LHCN-M2 (cell line): ENCODE results near the gene TVP23A. TPM values are rescaled to one million over a fixed set of nuclear protein-coding genes. Genes with fewer than 3 reads are reported as not detected.

Source experiments
- DNase-seq: peaks from one replicate; pipeline ENCODE4 v3.0.0-alpha.2; 2012; ENCODE audit warnings: low read depth
- polyA plus RNA-seq: library from polyadenylated mRNA; unstranded; fragments of >200 nt; gene quantifications from one replicate; pipeline ENCODE4 v1.2.1, GENCODE V29; 2012; ENCODE audit warnings: missing spikeins
- total RNA-seq: library from RNA; depleted of rRNA; stranded (reverse); fragments of >200 nt; gene quantifications from 2 replicates; pipeline ENCODE4 v1.2.3, GENCODE V29; 2014; rRNA removed

Gene TVP23A
- not detected in 2 replicates for total RNA-seq
- polyA plus RNA-seq: 0.17 TPM

- no peak for DNase-seq
Observed at GRCh38 chr16:10817963-10818941, at the start of gene TVP23A. TVP23A (minus strand) TSS chr16:10818794; CDS start chr16:10818493, 301 bp downstream.

GRCh38 chr16:10868104-10868595, 49.6 kb upstream of the TVP23A start:
- DNase-seq: no peak

- DNase-seq: no peak
Observed at GRCh38 chr16:10867199-10867598, 48.6 kb upstream of the TVP23A start.

GRCh38 chr16:10865991-10866966, 47.7 kb upstream of the TVP23A start:
- no peak for DNase-seq

GRCh38 chr16:10862438-10862837, 43.8 kb upstream of the TVP23A start:
- peak; percentile 94 for DNase-seq

GRCh38 chr16:10859658-10860057, 41.1 kb upstream of the TVP23A start:
- DNase-seq: no peak

GRCh38 chr16:10859020-10859419, 40.4 kb upstream of the TVP23A start:
- DNase-seq: no peak

- no peak for DNase-seq
Observed at GRCh38 chr16:10858203-10858602, 39.6 kb upstream of the TVP23A start.

- DNase-seq: no peak
Observed at GRCh38 chr16:10856042-10856441, 37.4 kb upstream of the TVP23A start.

GRCh38 chr16:10852948-10853347, 34.4 kb upstream of the TVP23A start:
- DNase-seq: no peak

GRCh38 chr16:10852286-10852685, 33.7 kb upstream of the TVP23A start:
- DNase-seq: no peak

GRCh38 chr16:10851512-10851911, 32.9 kb upstream of the TVP23A start:
- no peak for DNase-seq

- DNase-seq: no peak
Observed at GRCh38 chr16:10850478-10850850, 31.9 kb upstream of the TVP23A start.

GRCh38 chr16:10849736-10850477, 31.3 kb upstream of the TVP23A start:
- peak; percentile 47 for DNase-seq

GRCh38 chr16:10847176-10847575, 28.6 kb upstream of the TVP23A start:
- DNase-seq: no peak

- DNase-seq: no peak
Observed at GRCh38 chr16:10846213-10846998, 27.8 kb upstream of the TVP23A start.

GRCh38 chr16:10840703-10841102, 22.1 kb upstream of the TVP23A start:
- DNase-seq: no peak

- DNase-seq: no peak
Observed at GRCh38 chr16:10839279-10839666, 20.7 kb upstream of the TVP23A start.

- DNase-seq: no peak
Observed at GRCh38 chr16:10838621-10839278, 20.2 kb upstream of the TVP23A start.
